GM21717 (cell line): Measurements from ENCODE around the gene PHF23.

Source experiments
- ATAC-seq: cut with Tn5 transposase; IDR thresholded peaks from one replicate; pipeline ENCODE4 v1.9.1; 2021; ENCODE audit warnings: mild to moderate bottlenecking, moderate library complexity; ENCODE audit not compliant: unreplicated experiment

The PHF23 gene

DNA sequence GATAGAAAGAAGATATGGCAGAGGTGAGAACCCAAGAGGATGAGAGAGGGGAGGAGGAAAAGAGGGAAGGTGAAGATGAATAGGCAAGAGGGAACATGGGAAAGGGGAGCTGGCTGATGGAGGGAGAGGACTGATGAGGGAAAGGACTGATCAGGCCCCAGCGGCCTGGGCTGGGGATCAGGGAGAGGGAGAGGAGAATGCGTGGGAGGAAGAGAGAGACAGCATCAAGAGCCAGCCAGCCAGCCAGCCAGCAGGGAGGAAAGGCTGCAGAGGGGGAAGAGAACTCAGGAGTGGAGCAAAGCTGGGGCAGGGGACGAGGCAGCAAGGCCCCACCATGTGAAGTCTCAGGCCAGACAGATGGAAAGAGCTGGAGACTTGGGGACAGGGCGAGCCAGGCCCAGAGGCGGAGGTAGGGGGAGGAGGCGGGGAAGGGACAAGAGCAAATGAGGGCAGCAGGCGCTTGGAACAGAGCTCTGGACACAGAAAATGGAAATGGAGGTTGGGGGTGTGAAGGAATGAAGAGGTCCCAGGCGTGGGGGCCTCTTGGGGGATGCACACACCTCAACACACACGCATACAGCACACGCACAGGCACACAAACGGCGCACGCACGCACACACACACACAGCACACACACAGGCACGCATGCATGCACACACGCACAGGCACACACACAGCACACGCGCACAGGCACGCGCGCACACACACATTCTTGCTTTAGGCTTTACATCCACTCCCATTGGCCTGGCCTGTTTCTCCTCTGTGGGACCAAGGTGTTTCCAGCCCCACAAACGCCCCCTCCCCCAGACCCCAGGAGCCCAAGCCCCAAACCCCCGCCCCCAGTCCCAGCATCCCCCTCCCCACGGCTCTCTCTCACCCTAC lies 31.9 kb downstream of the PHF23 start:
- ATAC-seq: no peak

DNA sequence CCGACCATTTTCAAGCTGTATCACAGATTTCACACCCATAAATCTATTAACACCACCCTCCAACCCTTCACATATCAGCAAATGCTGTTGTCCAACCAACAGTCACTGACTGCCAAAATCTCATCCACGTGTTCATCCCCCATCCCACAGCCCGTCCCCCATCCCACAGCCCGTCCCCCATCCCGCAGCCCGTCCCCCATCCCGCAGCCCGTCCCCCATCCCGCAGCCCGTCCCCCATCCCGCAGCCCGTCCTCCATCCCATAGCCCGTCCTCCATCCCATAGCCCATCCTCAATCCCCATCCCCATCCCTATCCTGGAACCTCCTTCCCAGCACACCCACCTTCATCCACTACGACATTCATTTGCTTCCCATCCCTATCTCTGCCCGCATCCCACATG lies 33.7 kb downstream of the PHF23 start:
- no peak for ATAC-seq

DNA sequence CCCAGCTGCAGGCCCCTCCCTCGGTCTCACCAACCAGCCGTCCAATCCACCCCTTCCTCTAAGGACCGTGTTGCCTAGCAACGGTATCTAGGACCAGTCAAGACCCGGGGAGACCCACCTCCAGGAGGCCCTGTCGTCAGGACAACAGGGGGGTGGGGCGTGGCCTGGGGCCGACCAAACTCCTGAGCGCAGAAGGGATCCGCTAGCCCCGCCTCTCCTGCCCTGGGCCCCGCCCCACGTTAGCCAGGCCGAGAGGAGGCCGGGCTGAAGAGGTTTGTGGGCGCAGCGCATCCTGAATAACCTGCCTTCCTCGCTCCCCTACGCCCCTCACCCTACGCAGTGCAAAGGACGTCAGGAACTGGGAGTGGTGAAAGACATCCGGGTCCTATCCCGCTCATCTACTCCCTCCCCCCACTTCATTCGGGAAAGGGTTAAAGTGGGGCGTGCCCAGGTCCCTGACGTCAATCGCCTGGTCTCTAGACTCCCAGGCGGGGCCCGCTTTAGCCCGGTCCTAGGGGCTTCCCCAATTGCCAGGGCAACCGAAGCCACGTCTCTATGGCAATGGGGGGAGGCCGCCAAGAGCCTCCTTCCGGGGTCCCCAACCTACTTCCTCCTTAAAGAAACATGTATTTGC lies 34.3 kb downstream of the PHF23 start:
- ATAC-seq: peak; percentile 67

DNA sequence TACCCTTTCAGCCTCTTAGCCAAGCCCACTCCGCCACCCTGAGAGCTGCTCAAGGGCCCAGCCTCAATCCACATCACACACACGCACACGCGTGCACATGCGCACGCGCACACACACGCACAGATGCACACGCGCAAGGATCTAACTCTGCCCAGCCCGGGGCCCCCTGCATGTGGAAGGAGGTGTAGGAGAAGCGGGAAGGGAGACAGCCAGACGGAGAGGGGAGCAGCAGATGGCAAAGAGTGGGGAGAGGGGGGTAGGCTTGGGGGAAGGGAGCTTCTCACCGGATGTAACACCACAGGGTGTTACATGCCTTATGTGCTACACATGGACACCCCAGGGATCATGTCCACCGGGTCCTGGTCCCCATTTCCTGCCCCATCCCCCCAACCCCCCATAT lies 34.9 kb downstream of the PHF23 start:
- ATAC-seq: no peak

DNA sequence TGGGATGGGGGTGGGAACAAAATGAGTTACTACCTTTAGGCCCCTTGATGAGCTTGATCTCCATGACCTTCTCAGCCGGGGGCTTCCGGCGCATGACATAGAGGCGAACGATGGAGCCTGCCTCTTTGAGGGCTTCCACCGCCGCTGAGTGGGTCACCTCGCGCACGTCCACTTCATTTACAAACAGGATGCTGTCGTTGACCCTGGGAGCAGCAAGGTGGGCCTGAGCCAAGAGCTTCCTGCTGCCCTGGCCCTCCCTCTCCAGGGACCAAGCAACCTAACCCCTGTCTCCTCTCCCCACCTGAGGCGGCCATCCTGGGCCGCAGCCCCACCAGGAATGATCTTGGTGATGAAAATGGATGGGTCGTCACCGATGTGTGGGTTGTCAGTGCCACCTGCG lies 35.9 kb downstream of the PHF23 start:
- no peak for ATAC-seq

DNA sequence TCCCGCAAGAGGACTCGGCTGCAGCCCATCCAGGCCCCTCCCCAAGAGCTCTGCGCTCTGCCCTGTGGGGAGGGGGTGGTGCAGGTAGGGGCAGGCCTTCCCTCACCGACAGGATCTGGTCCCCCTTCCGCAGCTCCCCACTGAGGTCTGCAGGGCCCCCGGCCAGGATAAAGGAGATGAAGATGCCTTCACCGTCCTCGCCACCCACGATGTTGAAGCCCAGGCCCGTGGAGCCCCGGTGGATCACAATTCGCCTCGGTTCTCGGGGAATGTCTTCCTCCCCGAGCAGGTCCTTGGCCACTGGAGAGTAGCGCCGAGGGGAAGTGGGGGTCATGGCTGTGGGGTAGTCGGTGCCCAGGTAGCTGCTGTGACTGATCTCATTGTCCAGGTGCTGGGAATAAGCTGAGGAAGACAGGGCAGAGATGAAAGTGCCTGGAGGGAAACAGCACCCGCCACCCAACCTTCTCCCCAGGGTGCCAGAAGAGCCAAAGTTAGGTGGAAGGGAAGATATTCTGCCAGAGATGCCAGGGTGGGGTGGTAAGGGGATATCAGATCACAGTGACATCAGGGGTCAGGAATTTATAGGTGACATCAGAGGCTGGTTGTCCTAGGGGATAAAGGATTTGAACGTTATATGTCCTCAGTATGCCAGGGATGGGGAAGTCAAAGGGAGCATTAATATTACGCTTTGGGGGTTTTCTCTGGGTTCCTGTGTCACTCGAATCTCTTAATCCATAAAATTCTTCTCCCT lies 42.4 kb downstream of the PHF23 start:
- no peak for ATAC-seq

DNA sequence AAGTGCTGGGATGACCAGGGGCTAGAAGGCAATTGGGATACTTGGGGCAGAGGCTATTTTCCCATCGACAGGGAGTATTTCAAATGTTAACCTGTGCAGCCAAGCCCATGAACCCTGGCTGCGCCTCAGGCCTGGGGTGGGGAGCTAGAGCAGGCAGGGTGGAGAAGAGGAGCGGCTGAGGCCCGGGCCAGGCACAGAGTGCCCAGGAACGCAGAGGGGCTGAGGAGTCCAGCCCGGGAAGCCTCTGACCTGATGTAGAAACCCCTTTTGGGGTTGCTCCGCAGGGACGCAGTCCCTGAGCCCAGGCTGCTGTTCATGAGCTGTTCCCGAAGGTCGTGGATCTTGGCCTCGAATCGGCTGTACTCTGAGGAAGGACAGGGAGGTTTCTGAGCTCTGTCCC lies 43.3 kb downstream of the PHF23 start:
- no peak for ATAC-seq

DNA sequence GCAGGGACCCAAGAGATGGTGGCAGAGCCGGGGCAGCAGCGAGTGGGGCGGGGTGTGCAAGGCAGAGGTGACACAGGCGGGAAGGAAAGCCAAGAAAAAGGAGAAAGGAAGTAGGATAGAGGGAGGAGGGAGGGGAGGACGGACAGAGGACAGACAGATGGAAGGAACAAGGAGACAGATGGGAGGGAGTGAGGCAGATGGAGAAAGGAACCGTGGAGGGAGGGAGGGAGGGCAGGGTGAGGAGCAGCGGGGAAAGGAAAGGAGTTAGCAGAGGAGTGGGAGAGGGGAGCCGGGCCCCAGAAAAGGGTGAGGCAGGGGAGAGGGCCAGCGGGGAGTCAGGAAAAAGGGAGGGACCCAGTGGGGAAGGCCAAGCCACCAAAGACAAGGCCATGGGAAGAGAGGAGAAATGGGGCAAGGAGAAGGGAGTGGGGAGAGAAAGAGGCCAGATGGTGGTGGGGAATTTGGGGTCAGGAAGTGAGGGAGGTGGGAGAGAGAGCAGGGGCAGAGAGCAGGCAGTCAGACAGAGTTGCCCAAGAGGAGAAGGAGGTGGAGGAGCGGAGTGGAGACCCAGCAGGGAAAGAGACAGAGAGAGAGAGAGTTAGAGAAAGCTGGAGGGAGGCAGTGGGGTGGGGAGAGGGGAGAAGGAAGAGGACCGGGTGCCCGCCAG lies 46.9 kb downstream of the PHF23 start:
- ATAC-seq: no peak

DNA sequence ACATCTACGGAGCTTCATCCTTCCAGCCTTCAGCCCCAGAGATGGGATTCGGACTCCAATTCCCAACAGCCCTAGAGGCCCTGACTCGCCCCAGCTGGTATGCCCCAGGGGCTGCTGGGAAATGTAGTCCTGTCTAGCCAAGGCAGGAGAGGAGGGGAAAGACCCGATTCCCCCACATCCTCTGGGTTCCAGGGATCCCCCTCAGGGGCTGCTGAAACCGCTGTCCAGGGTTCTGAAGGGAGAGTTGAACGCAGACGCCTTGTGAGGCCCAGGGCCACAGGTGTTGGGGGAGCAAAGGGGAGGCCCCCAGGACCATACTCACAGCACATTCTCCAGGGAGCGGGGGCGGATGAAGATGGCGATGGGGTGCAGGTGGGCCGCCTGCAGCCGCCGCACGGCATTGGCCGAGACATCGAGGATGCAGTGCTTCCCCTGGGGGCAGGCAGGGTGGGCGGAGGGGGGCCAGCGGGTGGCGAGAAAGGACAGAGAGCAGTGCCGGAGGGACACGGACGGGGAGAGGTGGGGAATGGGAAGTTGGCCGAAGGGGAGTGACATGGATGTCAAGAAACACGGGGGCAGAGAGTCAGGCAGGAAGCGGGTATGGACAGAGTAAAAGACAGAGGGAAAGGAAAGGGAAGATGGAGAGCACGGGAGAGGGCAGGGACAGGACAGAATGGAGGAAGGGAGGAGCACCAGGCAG lies 47.5 kb downstream of the PHF23 start:
- ATAC-seq: no peak

DNA sequence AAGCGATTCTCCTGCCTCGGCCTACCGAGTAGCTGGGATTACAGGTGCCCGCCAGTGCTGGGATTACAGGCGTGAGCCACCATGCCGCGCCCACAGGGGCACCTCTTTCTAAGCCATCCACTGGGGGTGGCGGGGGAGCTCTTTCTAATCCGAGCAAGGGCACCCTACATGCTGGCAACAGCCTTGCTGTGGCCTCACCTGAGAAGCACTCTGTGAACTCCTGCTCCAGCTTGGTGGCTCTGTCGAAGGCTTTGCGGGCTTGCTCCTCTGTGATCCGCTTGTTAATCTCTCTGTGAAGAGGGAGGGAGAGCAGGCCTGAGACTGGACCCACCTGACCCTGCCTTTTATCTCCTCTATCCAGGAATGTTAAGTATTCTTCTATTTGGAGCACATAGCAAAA lies 48.2 kb downstream of the PHF23 start:
- no peak for ATAC-seq

DNA sequence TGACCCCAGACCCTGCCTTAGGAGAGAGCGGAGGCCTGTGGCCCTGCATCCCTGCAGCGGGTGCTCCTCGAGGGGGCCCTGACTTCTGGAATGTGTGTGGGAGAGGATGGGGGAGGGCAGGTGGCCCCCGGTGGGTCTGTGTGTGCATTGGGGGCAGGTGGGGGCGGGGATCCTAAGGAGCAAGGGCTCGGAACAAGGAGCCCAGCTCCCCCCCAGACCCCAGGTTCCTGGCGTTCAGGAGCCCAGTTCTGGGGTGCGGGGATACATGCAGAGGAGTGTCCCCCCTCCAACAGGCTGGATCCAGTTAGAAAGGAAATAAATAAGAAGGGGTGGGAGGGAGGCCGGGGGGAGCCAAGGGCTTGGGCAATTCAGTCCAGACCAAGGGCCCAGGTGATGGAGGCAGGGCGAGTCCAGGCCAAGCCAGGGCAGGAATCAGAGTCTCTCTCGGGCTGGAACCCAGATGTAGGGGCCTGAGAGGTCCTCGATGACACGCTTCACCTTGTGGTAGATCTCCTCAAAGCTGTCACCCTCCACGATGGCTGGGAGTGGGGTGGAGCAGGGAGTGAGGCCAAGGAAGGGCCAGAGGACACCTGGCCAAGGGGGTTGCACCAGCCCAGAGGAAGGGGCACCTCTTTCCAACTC lies 48.9 kb downstream of the PHF23 start:
- no peak for ATAC-seq

DNA sequence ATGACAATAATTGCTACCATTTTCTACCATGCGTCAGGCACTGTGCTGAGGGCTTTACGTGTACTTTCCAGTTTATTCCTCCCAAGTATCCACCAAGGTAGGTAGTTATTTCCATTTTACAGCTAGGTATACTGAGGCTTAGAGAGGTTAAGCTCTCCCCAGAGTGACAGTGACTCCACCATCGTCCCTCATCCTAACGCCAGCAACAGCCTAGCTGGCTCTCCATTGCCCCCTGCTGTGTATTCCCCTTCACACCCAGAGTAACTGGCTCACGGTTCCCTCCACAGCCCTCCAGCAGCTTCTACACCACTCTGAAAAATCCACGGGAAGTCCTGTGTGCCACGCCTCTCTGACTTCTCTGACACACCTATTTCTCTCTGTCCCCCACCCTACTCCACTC lies 53.0 kb downstream of the PHF23 start:
- no peak for ATAC-seq
